ENCODE results near the gene DLGAP1.

DNA sequence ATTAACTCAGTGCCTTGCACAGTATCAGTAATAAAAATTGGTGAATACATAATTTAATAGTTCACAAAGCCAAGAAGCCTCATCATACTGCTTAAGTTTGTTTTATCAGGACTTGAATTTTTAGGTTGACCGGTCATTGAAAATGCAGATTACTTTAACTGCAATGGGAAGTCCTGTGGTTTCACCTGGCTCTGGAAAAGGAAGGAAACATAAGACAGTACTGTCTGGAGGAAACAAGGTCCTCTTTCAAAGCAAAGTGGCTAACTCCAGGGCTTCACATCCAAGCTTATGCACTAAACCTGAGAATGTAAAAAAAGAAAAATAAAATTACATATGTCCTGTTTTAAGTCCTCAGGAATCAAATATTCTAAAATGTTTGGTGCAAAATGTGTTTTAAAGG lies 119.7 kb downstream of the DLGAP1 start:
- TF ChIP-seq, protein P1, sequence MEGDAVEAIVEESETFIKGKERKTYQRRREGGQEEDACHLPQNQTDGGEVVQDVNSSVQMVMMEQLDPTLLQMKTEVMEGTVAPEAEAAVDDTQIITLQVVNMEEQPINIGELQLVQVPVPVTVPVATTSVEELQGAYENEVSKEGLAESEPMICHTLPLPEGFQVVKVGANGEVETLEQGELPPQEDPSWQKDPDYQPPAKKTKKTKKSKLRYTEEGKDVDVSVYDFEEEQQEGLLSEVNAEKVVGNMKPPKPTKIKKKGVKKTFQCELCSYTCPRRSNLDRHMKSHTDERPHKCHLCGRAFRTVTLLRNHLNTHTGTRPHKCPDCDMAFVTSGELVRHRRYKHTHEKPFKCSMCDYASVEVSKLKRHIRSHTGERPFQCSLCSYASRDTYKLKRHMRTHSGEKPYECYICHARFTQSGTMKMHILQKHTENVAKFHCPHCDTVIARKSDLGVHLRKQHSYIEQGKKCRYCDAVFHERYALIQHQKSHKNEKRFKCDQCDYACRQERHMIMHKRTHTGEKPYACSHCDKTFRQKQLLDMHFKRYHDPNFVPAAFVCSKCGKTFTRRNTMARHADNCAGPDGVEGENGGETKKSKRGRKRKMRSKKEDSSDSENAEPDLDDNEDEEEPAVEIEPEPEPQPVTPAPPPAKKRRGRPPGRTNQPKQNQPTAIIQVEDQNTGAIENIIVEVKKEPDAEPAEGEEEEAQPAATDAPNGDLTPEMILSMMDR (IDR thresholded peaks at IDR 0.05) = no peak
- TF ChIP-seq POLR2AphosphoS5 (IDR thresholded peaks at IDR 0.05) (no peak), POLR2A (IDR thresholded peaks at IDR 0.05) (no peak)

Measured in breast epithelium (tissue), 3 donors.